ENCODE measurements around the gene MLIP. TPM values are rescaled to one million over a fixed set of nuclear protein-coding genes. Genes with fewer than 3 reads are reported as not detected.
"Not testable (repeated sequence)": the region's sequence is repeated elsewhere in the genome, so short reads cannot be mapped to it uniquely, and the experiment has no call there.

MLIP gene
- total RNA-seq, 3 donors from 2014 or later = 0.44 to 4.5 TPM; not detected in 1

GRCh38 chr6:54193560-54193959, 82.3 kb downstream of the MLIP start:
- no peak for DNase-seq (ENCODE audit: low spot score in 2 of 2)
- H3K4me1 ChIP-seq = no peaks in the 10 kb centered on the region
- no peaks in the 10 kb centered on the region for H3K36me3 ChIP-seq
- no peak overlapping the region for H3K4me3 ChIP-seq
- no peak overlapping the region for H3K27ac ChIP-seq
- H3K27me3 ChIP-seq = no peaks in the 10 kb centered on the region
- H3K9me3 ChIP-seq = no peaks in the 10 kb centered on the region
- intact Hi-C loops (cut with DNase I; ENCODE audit: low total_unique reads) = no loop called here
- TF ChIP-seq POLR2AphosphoS5 (IDR thresholded peaks at IDR 0.05) = no peak
- no peak for TF ChIP-seq POLR2A (IDR thresholded peaks at IDR 0.05)
- no peak for TF ChIP-seq CTCF (IDR thresholded peaks at IDR 0.05)

GRCh38 chr6:54194067-54194466, 82.8 kb downstream of the MLIP start:
- intact Hi-C loops (cut with DNase I; ENCODE audit: low total_unique reads) = no loop called here
- no peaks in the 10 kb centered on the region for H3K9me3 ChIP-seq
- H3K27ac ChIP-seq = no peak overlapping the region
- no peak for DNase-seq (ENCODE audit: low spot score in 2 of 2)
- H3K27me3 ChIP-seq = no peaks in the 10 kb centered on the region
- H3K36me3 ChIP-seq = no peaks in the 10 kb centered on the region
- H3K4me3 ChIP-seq = no peak overlapping the region
- H3K4me1 ChIP-seq = no peaks in the 10 kb centered on the region
- TF ChIP-seq POLR2AphosphoS5 (IDR thresholded peaks at IDR 0.05) (no peak), CTCF (IDR thresholded peaks at IDR 0.05) (no peak), POLR2A (IDR thresholded peaks at IDR 0.05) (no peak)

- H3K4me1 ChIP-seq = no peaks in the 10 kb centered on the region
- intact Hi-C loops (cut with DNase I; ENCODE audit: low total_unique reads) = no loop called here
- TF ChIP-seq POLR2AphosphoS5 (IDR thresholded peaks at IDR 0.05) (no peak), CTCF (IDR thresholded peaks at IDR 0.05) (no peak), POLR2A (IDR thresholded peaks at IDR 0.05) (no peak)
Measured at GRCh38 chr6:54195637-54196036, 84.4 kb downstream of the MLIP start.

GRCh38 chr6:54196905-54197304, 85.7 kb downstream of the MLIP start:
- no peak overlapping the region for H3K27ac ChIP-seq
- TF ChIP-seq POLR2AphosphoS5 (IDR thresholded peaks at IDR 0.05) (no peak), POLR2A (IDR thresholded peaks at IDR 0.05) (no peak), CTCF (IDR thresholded peaks at IDR 0.05) (no peak)
- H3K9me3 ChIP-seq = no peaks in the 10 kb centered on the region
- no peaks in the 10 kb centered on the region for H3K36me3 ChIP-seq
- intact Hi-C loops (cut with DNase I; ENCODE audit: low total_unique reads) = no loop called here
- no peaks in the 10 kb centered on the region for H3K4me1 ChIP-seq
- no peak for DNase-seq (ENCODE audit: low spot score in 2 of 2)
- no peak overlapping the region for H3K4me3 ChIP-seq
- no peaks in the 10 kb centered on the region for H3K27me3 ChIP-seq

More at GRCh38 chr6:54195637-54196036, 84.4 kb downstream of the MLIP start:
- Histone ChIP-seq H3K27ac (no peak overlapping the region), H3K4me3 (no peak overlapping the region), H3K27me3 (no peaks in the 10 kb centered on the region), H3K36me3 (no peaks in the 10 kb centered on the region), H3K9me3 (no peaks in the 10 kb centered on the region)
- DNase-seq (ENCODE audit: low spot score in 2 of 2) = no peak

- Histone ChIP-seq H3K36me3 (no peaks in the 10 kb centered on the region), H3K27me3 (no peaks in the 10 kb centered on the region)
- intact Hi-C loops (cut with DNase I; ENCODE audit: low total_unique reads) = no loop called here
Measured at GRCh38 chr6:54198134-54198533, 86.9 kb downstream of the MLIP start.

GRCh38 chr6:54203474-54204035, 92.3 kb downstream of the MLIP start:
- H3K27ac ChIP-seq; H3K4me1 ChIP-seq; H3K36me3 ChIP-seq; H3K4me3 ChIP-seq; intact Hi-C loops (cut with DNase I; ENCODE audit: low total_unique reads); H3K9me3 ChIP-seq; H3K27me3 ChIP-seq; DNase-seq (ENCODE audit: low spot score in 2 of 2): not testable (repeated sequence)

More at GRCh38 chr6:54198134-54198533, 86.9 kb downstream of the MLIP start:
- no peaks in the 10 kb centered on the region for H3K9me3 ChIP-seq
- no peak overlapping the region for H3K27ac ChIP-seq
- no peak for DNase-seq (ENCODE audit: low spot score in 2 of 2)
- H3K4me1 ChIP-seq = no peaks in the 10 kb centered on the region
- H3K4me3 ChIP-seq = no peak overlapping the region
- TF ChIP-seq POLR2A (IDR thresholded peaks at IDR 0.05) (no peak), CTCF (IDR thresholded peaks at IDR 0.05) (no peak), POLR2AphosphoS5 (IDR thresholded peaks at IDR 0.05) (no peak)

Measured in breast epithelium (tissue), 4 donors.